Measurements from ENCODE around the gene PEX10. TPM values are rescaled to one million over a fixed set of nuclear protein-coding genes. Genes with fewer than 3 reads are reported as not detected.

PEX10 gene
- total RNA-seq, 1 experiment from 2014 or later, result 24.3 TPM

DNA sequence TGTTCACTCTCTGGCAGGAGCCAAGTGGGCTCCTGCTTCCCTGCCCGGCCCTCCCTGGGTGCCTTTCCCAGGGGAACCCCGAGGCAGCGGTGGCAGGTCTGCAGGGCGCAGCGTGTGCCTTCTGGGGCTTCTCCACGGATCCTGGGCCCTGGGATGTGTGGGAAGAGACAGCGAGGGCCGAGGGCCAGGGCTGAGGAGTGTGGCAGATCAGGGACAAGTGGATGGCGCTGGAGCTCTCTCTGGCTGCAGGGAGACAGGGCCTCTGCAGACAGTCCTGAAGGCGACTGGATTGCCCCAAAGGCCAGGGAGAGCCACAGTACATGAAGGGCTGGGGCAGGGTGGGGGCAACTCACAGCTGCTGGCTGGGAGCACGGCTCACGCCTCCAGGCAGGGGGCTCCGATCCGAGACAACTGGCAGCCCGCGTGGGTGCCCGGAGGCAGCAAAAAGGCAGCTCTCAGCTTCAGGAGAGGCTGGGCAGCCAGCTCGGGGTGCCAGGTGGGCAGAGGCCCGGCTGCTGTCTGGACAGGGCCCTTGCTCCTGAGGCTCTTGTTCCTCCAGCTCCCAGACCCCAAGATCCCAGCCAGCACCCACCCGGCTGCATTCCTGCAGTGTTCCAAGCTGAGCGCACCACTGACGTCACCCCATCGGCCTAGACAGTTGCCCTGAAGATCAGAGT, 37.0 kb downstream of the PEX10 start:
- ChIA-PET POLR2A (ENCODE audit: unreplicated experiment) (no interaction called here), CTCF (no interaction called here)
- Histone ChIP-seq H3K9me2 (ENCODE audit: insufficient read depth) (no peaks in the 10 kb centered on the region), H4K20me1 (ENCODE audit: insufficient read depth) (0 out of 2 replicates have a peak, but pooled peaks cover 5% of the 10 kb centered on the region), H3K4me1 (replicated peaks; ENCODE audit: insufficient read depth) (no peaks in the 10 kb centered on the region; the same call in 1 of the 2 replicates), H3K27ac (no peak overlapping the region), H3K79me2 (ENCODE audit: low read depth) (no peaks in the 10 kb centered on the region), H3K4me2 (no peak overlapping the region), H3K4me3 (no peak overlapping the region), H3K36me3 (ENCODE audit: low read depth) (no peaks in the 10 kb centered on the region), H2AFZ (no peak overlapping the region), H3F3A (ENCODE audit: insufficient read depth, low read depth) (no peaks in the 10 kb centered on the region), H3K27me3 (ENCODE audit: insufficient read depth, low read depth) (no peaks in the 10 kb centered on the region), H3K9me3 (ENCODE audit: insufficient read depth, low read depth) (no peaks in the 10 kb centered on the region)
- BruUV-seq (replicated peaks), result no TSS peak
- intact Hi-C loops (cut with micrococcal nuclease; ENCODE audit: unreplicated experiment), result no loop called here
- no peak for DNase-seq
- TF ChIP-seq EZH2 (IDR thresholded peaks at IDR 0.05; ENCODE audit: low read depth), result no peak
- TF ChIP-seq, protein P1, sequence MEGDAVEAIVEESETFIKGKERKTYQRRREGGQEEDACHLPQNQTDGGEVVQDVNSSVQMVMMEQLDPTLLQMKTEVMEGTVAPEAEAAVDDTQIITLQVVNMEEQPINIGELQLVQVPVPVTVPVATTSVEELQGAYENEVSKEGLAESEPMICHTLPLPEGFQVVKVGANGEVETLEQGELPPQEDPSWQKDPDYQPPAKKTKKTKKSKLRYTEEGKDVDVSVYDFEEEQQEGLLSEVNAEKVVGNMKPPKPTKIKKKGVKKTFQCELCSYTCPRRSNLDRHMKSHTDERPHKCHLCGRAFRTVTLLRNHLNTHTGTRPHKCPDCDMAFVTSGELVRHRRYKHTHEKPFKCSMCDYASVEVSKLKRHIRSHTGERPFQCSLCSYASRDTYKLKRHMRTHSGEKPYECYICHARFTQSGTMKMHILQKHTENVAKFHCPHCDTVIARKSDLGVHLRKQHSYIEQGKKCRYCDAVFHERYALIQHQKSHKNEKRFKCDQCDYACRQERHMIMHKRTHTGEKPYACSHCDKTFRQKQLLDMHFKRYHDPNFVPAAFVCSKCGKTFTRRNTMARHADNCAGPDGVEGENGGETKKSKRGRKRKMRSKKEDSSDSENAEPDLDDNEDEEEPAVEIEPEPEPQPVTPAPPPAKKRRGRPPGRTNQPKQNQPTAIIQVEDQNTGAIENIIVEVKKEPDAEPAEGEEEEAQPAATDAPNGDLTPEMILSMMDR (conservative IDR thresholded peaks at IDR 0.05), result no peak

DNA sequence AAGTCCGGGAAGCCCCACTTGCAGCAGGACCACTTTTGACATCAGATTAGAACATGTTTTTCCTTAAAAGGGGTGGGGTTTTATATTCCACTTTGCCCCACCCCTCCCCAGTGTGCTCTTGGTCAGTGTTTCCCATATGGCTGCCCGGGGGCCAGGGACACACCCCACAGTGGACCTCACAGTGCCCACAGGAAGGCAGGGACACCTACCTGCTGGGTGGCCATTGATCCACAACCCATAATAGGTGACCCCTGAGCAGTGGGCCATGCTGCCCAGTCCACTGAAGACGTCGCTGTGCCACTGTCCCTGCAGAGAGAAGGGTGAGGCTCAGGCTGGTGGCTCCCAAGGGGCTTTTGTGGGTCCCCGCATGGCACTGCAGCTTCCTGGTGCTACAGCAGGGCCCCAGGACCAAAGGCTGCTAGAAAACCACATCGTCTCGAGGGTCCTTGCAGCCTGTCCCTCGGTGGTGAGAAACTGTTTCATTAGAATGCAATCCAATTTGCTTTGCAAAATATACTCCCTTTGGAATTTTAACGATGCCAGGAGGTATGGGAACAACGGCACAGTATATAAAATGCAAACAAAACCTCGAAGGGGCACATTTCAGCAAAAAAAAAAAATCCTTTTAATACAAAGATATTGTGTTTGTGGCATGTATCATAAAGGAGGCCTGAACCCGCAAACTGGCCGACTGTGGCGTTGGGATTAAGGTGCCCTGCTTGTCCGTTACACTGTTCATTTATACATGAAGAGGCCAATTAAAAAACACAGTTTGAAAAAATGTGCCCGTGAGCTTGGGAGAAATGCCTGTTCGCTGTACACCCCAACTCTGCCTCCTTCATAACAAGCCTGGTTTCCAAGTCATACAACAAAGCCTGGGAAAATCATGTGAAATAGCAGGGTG, 37.9 kb downstream of the PEX10 start:
- Histone ChIP-seq H3K27ac (no peak overlapping the region), H3K9me3 (ENCODE audit: insufficient read depth, low read depth) (no peaks in the 10 kb centered on the region), H4K20me1 (ENCODE audit: insufficient read depth) (0 out of 2 replicates have a peak, but pooled peaks cover 5% of the 10 kb centered on the region), H3K4me3 (no peak overlapping the region), H3K36me3 (ENCODE audit: low read depth) (no peaks in the 10 kb centered on the region), H2AFZ (no peak overlapping the region), H3K27me3 (ENCODE audit: insufficient read depth, low read depth) (no peaks in the 10 kb centered on the region), H3F3A (ENCODE audit: insufficient read depth, low read depth) (no peaks in the 10 kb centered on the region), H3K79me2 (ENCODE audit: low read depth) (no peaks in the 10 kb centered on the region), H3K4me2 (no peak overlapping the region), H3K9me2 (ENCODE audit: insufficient read depth) (no peaks in the 10 kb centered on the region), H3K4me1 (replicated peaks; ENCODE audit: insufficient read depth) (no peaks in the 10 kb centered on the region; the same call in 1 of the 2 replicates)
- ChIA-PET CTCF (no interaction called here), POLR2A (ENCODE audit: unreplicated experiment) (no interaction called here)
- no peak for TF ChIP-seq EZH2 (IDR thresholded peaks at IDR 0.05; ENCODE audit: low read depth)
- TF ChIP-seq, protein P1 (conservative IDR thresholded peaks at IDR 0.05), result no peak
- BruUV-seq (replicated peaks), result no TSS peak
- intact Hi-C loops (cut with micrococcal nuclease; ENCODE audit: unreplicated experiment), result no loop called here
- DNase-seq, result peak in 1 of 2 experiments; percentile 26

DNA sequence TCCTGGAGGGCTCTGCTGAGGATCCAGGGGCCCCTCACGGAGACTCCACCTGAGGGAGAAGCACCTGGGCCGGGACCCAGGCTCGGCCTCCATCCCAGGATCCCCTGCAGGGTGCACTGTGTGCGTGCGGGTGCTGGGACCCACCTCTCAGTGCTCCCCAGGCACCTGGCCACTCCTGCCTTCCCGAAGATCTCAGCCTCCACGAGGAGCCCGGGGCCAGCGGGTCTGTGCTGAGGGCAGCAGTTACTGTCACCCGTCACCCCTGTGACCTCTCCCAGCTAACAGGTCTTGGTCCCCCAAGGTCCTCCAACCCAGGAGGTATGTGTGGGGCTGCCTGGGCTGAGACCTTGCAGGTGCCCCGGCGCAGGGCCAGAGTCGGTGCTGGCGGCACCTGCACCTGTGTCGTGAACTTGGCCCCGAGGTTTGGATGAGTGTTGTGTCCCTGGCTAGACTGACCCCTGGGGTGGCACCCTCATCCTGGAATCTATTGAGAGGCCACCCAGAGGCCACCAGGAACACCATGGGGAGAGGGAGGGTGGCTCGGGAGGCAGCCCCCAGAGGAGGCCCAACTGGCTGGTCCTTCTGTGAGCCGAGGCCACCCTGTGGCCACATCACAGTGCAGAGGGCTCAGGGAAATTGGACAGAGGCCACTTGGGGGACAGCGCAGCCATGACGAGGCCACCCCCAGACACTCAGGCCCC, 38.7 kb downstream of the PEX10 start:
- Histone ChIP-seq H3F3A (ENCODE audit: insufficient read depth, low read depth) (no peaks in the 10 kb centered on the region), H3K36me3 (ENCODE audit: low read depth) (no peaks in the 10 kb centered on the region), H3K9me3 (ENCODE audit: insufficient read depth, low read depth) (no peaks in the 10 kb centered on the region), H3K4me3 (no peak overlapping the region), H4K20me1 (ENCODE audit: insufficient read depth) (no peaks in the 10 kb centered on the region), H3K9me2 (ENCODE audit: insufficient read depth) (no peaks in the 10 kb centered on the region), H2AFZ (no peak overlapping the region), H3K4me1 (replicated peaks; ENCODE audit: insufficient read depth) (no peaks in the 10 kb centered on the region; the same call in 1 of the 2 replicates), H3K4me2 (no peak overlapping the region), H3K27ac (no peak overlapping the region), H3K79me2 (ENCODE audit: low read depth) (no peaks in the 10 kb centered on the region), H3K27me3 (ENCODE audit: insufficient read depth, low read depth) (no peaks in the 10 kb centered on the region)
- intact Hi-C loops (cut with micrococcal nuclease; ENCODE audit: unreplicated experiment), result no loop called here
- ChIA-PET POLR2A (ENCODE audit: unreplicated experiment) (no interaction called here), CTCF (no interaction called here)
- DNase-seq, result peak in 1 of 2 experiments; percentile 29
- TF ChIP-seq EZH2 (IDR thresholded peaks at IDR 0.05; ENCODE audit: low read depth), result no peak
- TF ChIP-seq, protein P1 (conservative IDR thresholded peaks at IDR 0.05), result no peak
- no TSS peak for BruUV-seq (replicated peaks)

Data from PC-9 (cell line).